ENCODE measurements around the gene CCDC15.
"Not testable (repeated sequence)": the region's sequence is repeated elsewhere in the genome, so short reads cannot be mapped to it uniquely, and the experiment has no call there.

CCDC15 gene

GRCh38 chr11:125082040-125082439 lies 128.0 kb downstream of the CCDC15 start:
- no peak for DNase-seq (ENCODE audit: low spot score)

DNA sequence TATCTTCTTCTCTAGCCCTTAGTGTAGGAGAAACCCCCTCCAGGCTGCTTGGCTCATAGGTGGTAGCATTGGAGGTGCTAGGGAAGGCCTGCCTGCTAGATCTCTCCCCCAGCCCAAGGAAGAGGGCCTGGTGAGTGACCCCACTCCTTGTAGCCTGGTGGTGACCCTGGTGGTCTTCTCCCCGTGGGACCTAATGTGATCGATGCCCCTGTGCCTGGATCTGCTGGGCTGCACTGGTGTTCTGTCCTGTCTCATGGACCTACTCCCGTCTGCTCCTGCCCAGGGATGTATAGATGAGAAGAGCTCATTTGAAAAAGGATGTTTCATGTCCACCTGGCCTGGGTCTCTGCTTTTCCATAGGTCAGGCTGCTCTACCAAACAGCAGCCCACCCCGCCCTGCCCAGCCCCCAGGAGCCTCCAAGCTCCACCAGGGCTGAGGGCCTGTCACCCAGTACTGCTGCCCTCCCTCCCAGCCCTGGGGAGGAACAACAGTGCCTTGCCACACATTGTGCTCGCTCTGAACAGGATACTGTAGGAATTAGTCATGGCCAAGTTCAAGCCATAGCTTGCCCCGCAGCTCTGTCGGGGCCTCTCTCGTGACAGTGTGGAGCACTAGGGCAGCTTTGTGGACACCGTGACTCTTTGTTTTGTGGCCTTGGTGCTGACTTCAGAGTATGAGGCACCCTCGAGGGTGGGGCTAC lies 128.8 kb downstream of the CCDC15 start:
- DNase-seq (ENCODE audit: low spot score), result no peak

- DNase-seq (ENCODE audit: low spot score), result no peak
These were observed 129.5 kb downstream of the CCDC15 start for GRCh38 chr11:125083312-125084056.

DNA sequence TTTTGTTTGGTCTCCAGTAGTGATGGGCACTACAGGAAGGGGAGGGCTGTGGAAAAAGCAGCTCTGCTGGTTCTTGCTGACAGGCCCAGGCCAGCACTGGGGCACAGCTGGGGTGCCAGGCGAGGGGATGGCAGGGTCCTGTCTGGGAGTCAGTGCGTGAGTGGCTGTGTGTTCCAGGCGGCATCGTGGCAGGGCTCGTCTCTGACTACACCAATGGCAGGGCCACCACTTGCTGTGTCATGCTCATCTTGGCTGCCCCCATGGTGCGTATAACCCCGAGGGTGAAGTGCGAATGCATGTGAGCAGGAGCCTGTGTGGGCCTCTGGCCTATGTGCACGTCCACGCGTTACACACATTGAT lies 130.0 kb downstream of the CCDC15 start:
- DNase-seq (ENCODE audit: low spot score), result no peak

DNA sequence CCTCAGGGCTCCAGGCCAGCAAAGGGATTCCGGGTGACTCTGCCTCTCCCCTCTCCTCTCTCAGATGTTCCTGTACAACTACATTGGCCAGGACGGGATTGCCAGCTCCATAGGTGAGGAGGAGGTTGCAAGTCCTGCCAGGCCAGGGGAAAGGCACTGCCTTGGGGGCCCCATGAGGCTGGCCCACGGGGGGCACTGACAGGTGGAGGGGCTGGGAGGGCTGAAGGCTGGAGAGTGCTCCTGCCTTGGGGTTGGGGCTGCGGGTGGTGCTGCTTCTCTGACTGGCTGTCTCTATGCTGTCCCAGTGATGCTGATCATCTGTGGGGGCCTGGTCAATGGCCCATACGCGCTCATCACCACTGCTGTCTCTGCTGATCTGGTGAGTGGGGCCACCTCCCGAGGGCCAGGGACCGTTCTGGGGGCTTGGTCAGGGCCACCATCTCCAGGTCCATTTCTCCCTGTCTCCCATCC lies 130.8 kb downstream of the CCDC15 start:
- DNase-seq (ENCODE audit: low spot score), result no peak

- no peak for DNase-seq (ENCODE audit: low spot score)
These were observed 131.5 kb downstream of the CCDC15 start for GRCh38 chr11:125085301-125086081.

DNA sequence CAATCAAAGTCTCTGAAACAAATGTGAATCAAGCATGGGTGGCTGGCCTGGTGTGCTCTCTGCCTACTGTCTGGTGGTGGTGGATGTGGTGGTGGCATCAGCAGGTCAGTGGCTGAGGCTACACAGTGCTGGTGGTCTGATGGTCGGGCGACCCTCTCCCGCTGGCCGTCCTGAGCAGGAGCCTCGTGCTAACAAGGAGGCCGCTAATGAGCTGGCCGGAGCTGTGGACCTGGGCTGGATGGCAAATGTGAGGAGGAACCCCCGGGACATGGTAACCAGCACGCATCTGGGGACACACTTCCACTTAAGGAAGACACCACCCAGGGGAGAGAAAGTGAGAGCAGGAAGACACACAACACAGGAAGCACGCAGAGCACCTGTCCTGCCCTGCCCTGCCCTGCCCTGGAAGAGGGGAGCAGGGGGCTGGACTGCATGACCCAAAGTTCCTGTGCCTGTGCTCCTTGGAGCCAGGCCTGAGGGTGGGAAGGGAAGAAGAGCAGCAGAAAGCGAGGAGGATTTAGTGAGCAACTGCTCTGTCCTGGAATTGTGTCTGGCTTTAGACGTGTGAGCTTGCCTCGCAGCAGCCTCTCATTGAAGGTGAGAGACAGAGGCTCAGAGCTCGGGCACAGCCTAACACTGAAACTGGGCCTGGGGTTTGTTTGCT lies 132.8 kb downstream of the CCDC15 start:
- DNase-seq (ENCODE audit: low spot score), result no peak

GRCh38 chr11:125088123-125088522 lies 134.1 kb downstream of the CCDC15 start:
- DNase-seq (ENCODE audit: low spot score), result no peak

GRCh38 chr11:125088576-125089455 lies 134.8 kb downstream of the CCDC15 start:
- DNase-seq (ENCODE audit: low spot score), result no peak

DNA sequence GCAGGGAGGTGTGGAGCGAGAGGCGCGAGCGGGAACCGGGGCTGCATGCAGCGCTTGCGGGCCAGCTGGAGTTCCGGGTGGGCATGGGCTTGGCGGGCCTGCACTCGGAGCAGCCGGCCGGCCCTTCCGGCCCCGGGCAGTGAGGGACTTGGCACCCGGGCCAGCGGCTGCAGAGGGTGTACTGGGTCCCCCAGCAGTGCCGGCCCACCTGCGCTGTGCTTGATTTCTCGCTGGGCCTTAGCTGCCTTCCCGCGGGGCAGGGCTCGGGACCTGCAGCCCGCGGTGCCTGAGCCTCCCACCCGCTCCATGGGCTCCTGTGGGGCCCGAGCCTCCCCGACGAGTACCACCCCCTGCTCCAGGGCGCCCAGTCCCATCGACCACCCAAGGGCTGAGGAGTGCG lies 135.5 kb downstream of the CCDC15 start:
- not testable (repeated sequence) for DNase-seq (ENCODE audit: low spot score)

GRCh38 chr11:125090151-125090550 lies 136.1 kb downstream of the CCDC15 start:
- DNase-seq (ENCODE audit: low spot score), result not testable (repeated sequence)

- DNase-seq (ENCODE audit: low spot score), result no peak
These were observed 136.8 kb downstream of the CCDC15 start for GRCh38 chr11:125090816-125091215.
